Coronary artery (tissue), 2 donors: ENCODE results near the gene MYL5.
A peak's percentile ranks its signal among the peaks of the same experiment; 100 is the strongest.

Experiments
- DNase-seq: peaks from one replicate; pipeline ENCODE4 v3.0.0-alpha.2; 2017; ENCODE audit warnings: low spot score
- H3K27ac ChIP-seq, 2 donors: fragments of 200-600 bp; sonication (generic); one replicate each; pipeline ENCODE4 v1.5.1; 2016 to 2019
- H3K4me3 ChIP-seq: fragments of 200-600 bp; sonication (generic); 2 replicates; pipeline ENCODE4 v1.5.1; 2016; ENCODE audit warnings: mild to moderate bottlenecking, moderate library complexity
- TF ChIP-seq, protein P1 (sequence below): fragments of 200-600 bp; sonication (generic); IDR thresholded peaks from one replicate; pipeline ENCODE4 v1.5.1; 2019; ENCODE audit warnings: antibody characterized with exemption

MYL5 gene

DNA sequence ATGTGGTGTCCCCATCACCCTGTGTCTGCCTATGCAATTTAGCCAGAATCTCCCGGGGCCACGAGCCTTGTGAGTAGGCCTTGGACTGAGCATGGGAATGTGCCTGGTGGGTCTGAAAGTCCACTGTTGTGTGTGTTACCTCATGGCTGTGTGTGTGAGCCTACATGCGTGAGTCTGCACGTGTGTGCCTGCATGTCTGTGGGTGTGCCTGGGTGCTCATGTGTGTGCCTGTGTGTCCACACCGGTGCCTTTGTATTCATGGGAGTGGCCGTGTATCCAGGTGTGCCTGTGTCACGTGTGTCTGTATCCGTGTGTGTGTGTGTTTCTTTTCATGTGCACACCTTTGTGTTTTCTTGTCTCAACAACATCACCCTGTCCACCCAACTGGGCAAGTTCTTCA lies 14.5 kb upstream of the MYL5 start:
- H3K27ac ChIP-seq = no peak overlapping the region
- DNase-seq = no peak
- TF ChIP-seq, protein P1, sequence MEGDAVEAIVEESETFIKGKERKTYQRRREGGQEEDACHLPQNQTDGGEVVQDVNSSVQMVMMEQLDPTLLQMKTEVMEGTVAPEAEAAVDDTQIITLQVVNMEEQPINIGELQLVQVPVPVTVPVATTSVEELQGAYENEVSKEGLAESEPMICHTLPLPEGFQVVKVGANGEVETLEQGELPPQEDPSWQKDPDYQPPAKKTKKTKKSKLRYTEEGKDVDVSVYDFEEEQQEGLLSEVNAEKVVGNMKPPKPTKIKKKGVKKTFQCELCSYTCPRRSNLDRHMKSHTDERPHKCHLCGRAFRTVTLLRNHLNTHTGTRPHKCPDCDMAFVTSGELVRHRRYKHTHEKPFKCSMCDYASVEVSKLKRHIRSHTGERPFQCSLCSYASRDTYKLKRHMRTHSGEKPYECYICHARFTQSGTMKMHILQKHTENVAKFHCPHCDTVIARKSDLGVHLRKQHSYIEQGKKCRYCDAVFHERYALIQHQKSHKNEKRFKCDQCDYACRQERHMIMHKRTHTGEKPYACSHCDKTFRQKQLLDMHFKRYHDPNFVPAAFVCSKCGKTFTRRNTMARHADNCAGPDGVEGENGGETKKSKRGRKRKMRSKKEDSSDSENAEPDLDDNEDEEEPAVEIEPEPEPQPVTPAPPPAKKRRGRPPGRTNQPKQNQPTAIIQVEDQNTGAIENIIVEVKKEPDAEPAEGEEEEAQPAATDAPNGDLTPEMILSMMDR = no peak
- H3K4me3 ChIP-seq = no peak overlapping the region

DNA sequence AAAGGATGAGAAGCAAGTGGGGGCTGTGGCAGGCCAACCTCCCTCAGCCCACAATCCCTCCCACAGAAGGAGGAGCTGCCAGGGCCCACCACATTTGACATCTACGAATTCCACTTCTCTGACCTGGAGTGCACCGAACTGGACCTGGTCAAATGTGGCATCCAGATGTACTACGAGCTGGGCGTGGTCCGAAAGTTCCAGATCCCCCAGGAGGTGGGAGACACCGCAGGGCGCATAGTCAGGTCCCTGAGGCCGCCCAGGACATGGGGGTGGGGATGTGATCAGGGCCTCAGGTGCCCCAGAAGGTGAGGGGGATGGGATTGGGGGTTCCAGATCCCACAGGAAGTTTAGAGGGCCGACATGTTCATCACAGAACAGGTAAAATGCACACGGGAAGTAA lies 13.9 kb upstream of the MYL5 start:
- no peak overlapping the region for H3K4me3 ChIP-seq
- TF ChIP-seq, protein P1 = no peak
- no peak overlapping the region for H3K27ac ChIP-seq
- DNase-seq = no peak

DNA sequence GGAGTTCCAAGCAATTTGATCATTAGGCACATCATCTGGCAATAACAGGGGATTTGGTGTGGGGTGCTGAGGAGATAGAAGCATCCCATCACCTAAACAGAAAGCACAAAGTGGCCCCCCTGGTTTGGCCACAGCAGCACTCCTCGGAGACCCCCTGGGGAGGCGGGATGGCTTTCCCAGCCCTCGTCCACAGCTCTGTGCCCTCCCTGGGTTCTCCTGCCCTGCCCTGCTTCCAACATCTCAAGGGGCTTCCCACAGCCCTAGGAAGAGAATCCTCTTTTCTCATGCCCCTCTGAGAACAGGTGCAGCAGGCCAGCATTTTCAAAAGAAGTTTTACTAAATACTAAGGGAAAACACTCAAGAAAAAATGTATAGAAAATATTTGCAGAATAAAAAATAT lies 13.1 kb upstream of the MYL5 start:
- TF ChIP-seq, protein P1 = no peak
- Histone ChIP-seq H3K4me3 (no peak overlapping the region), H3K27ac (no peak overlapping the region)
- no peak for DNase-seq

DNA sequence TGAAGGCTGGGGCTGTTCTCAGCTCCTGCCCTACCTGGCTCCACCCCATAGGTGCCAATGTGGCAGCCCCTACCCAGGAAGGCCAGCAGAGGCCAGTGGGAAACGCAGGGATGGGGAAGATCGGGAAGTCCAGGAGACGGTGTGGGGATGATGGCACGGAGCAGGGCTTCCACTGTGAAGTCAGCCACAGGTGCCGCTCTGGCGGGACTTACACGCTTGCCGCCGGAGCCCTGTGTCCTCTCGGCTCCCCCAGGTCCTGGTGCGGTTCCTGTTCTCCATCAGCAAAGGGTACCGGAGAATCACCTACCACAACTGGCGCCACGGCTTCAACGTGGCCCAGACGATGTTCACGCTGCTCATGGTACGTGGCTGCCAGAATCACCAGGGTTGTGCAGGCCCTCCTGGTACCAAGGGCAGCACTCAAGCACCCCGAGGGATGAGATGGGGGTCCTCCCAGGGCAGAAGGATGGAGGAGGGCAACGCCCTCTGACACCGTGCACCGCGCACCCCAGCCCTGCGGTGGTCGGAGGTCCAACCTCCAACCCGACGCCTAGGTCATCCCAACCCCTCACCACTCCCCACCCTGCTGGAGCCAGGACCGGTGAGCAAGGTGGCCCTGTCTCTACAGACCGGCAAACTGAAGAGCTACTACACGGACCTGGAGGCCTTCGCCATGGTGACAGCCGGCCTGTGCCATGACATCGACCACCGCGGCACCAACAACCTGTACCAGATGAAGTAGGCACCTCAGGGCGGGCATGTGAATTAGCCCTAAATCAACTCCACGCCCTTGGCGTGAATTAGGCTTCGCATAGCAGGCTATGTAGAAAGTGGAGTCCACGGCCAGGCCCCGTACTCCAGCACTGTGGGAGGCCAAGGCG lies 12.2 kb upstream of the MYL5 start:
- TF ChIP-seq, protein P1 = no peak
- Histone ChIP-seq H3K27ac (no peak overlapping the region), H3K4me3 (no peak overlapping the region)
- DNase-seq = no peak

DNA sequence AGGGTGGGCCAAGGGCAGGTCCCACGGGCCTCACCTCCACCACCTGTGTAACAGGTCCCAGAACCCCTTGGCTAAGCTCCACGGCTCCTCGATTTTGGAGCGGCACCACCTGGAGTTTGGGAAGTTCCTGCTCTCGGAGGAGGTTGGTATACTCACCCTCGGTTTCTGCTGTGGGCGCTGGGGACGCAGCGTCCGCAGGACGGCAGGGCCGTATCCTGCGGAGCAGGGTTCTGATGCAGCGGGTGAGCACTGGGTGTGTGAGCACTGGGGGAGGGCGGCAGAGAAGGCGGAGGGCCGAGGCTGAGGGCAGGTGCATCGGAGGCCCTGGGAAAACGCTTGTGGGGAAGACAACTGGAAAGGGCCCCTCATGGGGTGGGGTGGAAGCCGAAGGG lies 11.3 kb upstream of the MYL5 start:
- no peak for DNase-seq
- no peak overlapping the region for H3K27ac ChIP-seq
- TF ChIP-seq, protein P1 = no peak
- H3K4me3 ChIP-seq = peak overlapping the region; percentile 76

DNA sequence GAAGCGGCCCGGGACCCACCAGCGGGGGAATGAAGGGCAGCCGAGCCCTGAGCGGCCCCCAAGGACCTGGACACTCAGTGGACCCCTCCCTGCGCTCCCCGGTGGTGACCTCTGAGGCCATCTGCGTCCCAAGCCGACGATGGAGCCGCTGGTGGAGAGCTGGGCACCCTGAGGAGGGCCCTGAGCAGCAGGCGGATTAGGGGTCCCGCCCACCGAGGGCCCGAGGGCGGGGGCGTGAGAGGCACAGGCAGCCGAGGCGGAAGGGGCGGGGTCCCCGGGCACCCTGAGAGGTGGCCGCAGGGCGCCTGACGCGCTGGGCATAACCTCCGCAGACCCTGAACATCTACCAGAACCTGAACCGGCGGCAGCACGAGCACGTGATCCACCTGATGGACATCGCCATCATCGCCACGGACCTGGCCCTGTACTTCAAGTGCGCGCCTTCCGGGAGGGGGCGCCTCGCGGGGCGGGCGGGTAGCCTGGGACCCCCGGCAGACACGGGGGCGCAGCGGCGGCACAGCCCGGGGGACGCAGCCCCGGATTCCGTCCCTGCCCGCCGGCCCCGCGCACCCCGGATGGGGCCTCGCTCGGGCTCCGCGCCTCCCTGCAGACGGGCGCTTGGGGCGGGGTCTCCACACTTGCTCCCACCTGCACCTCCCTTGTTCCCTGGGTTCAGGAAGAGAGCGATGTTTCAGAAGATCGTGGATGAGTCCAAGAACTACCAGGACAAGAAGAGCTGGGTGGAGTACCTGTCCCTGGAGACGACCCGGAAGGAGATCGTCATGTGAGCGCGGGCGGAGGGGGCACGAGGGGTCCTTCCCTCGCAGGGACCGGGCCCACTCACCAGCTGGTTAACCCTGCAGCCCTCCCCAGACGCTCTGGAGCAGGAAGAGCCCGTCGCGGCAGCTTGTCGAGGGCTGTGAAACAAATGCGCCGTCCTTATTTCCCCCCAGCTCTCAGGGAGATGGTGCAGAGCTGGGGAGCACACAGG lies 10.6 kb upstream of the MYL5 start:
- Histone ChIP-seq H3K4me3 (peak overlapping the region; percentile 76), H3K27ac (peak overlapping the region in 1 of 2 donors; percentile 24)
- DNase-seq = no peak
- TF ChIP-seq, protein P1 = no peak
